ENCODE measurements around the gene RAB6D. TPM values are rescaled to one million over a fixed set of nuclear protein-coding genes. Genes with fewer than 3 reads are reported as not detected.
A peak's percentile ranks its signal among the peaks of the same experiment; 100 is the strongest.
"Not testable (repeated sequence)": the region's sequence is repeated elsewhere in the genome, so short reads cannot be mapped to it uniquely, and the experiment has no call there.

Gene RAB6D
- total RNA-seq = 0.10 TPM in 1 of 2 replicates, not detected in the other

GRCh38 chr2:131363703-131364186 is at the start of gene RAB6D:
RAB6D (minus strand) TSS chr2:131364168; CDS start chr2:131363720, 448 bp downstream.
- not testable (repeated sequence) for DNase-seq (ENCODE audit: low read depth)

GRCh38 chr2:131413148-131413747 is 49.3 kb upstream of the RAB6D start:
- DNase-seq (ENCODE audit: low read depth) = peak; percentile 56

DNA sequence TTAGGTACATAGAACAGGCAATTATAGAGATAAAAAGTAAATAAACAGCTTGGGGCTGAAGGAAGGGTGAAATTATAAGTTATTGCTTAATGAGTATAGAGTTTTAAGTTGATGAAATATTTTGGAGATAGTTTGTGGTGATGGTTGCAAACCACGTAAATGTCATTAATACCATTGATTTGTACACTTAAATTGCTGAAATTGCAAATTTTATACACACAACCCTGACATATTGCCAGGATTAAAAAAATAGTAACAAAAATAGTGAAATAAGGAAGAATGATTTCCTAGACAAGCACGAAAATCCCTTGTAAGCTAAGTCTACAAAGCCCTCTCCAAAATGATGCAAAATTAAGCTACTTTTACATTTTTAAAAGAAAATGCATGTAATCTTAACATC is 46.2 kb upstream of the RAB6D start:
- no peak for DNase-seq (ENCODE audit: low read depth)

- no peak for DNase-seq (ENCODE audit: low read depth)
Measured at GRCh38 chr2:131408778-131409177, 44.8 kb upstream of the RAB6D start.

- DNase-seq (ENCODE audit: low read depth) = no peak
Measured at GRCh38 chr2:131408207-131408606, 44.2 kb upstream of the RAB6D start.

GRCh38 chr2:131404753-131405152 is 40.8 kb upstream of the RAB6D start:
- DNase-seq (ENCODE audit: low read depth) = no peak

DNA sequence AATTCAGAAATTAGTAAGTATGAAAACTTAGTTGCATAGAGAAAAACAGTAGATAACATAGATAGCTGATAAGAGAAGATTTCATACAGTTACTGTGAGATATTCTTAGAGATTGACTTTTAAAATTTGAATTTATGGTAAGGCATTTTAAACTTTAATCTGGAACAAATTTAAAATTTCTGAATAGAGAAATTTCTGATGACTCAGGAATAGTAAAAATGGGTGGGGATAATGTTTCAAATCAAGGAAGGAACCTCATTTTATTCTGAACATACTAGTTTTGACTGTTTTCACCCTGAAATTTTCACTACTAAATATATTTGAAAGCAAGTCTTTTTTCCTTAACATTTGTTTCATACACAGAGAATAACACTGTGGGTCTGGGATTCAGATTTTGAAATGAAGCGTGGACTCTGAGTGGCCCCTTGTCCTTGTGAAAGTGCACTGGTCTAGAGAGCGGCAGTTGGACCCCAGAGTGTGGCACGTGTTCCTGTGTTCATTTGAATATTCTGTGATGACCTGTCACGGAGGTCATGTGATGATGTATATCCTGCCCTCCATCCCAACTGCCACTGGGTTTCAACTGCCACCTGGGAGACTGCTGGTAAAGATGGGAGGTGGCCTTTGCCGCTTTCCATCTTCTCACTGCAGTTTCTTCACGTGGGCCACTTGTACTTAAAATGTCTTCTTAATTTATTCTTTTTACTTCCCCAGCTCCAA is 38.5 kb upstream of the RAB6D start:
- no peak for DNase-seq (ENCODE audit: low read depth)

- no peak for DNase-seq (ENCODE audit: low read depth)
Measured at GRCh38 chr2:131400849-131401248, 36.9 kb upstream of the RAB6D start.

DNA sequence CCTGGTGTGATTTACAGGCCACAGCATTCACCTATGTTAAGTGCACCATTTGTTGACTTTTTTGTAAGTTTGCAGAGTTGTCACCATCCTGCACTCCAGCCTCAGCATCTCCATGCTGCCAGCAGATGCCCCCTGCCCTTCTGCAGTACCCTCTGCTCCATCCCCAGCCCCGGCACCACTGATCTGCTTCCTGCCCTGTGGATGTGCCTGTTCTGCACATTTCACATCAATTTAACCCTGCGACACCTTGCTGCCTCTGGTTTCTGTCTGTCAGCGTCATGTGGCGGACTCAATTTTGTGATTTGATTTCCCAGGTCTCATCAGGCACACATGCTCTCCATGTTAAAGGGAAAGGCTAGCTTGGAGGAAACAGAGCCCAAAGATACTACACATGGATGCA is 36.5 kb upstream of the RAB6D start:
- DNase-seq (ENCODE audit: low read depth) = not testable (repeated sequence)

- not testable (repeated sequence) for DNase-seq (ENCODE audit: low read depth)
Measured at GRCh38 chr2:131396209-131396608, 32.2 kb upstream of the RAB6D start.

- not testable (repeated sequence) for DNase-seq (ENCODE audit: low read depth)
Measured at GRCh38 chr2:131395024-131395645, 31.2 kb upstream of the RAB6D start.

DNA sequence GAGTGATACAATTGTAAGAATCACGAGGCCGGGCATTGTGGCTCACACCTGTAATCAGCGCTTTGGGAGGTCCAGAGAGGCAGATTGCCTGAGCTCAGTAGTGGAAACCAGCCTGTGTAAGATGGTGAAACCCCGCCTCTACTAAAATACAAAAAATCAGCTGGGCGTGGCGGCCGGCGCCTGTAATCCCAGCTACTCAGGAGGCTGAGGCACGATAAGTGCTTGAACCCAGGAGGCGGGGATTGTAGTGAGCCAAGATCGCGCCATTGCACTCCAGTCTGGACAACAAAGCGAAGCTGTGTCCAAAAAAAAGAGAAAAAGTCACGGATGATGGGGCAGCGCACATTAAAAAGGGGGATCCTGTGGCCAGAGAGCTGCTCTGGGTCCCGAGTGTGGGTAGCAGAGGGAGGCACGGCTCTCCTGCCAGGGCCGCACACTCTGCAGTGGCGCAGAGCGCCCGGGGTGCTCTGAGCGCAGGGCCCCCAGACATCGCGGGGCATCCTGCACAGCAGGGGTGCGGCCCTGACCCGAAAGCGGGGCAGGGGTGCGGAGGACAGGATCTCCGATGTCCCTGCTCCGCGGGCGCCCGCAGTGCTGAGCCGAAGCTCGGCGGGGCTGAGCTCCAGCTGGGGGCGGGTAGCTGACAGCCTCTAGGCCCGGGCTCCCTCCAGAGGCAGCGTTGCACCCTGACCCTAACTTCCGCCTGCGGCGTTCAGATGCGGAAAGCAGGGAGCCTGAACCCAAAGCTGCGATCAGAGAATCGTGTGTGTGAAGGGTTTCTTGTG is 30.4 kb upstream of the RAB6D start:
- no peak for DNase-seq (ENCODE audit: low read depth)

DNA sequence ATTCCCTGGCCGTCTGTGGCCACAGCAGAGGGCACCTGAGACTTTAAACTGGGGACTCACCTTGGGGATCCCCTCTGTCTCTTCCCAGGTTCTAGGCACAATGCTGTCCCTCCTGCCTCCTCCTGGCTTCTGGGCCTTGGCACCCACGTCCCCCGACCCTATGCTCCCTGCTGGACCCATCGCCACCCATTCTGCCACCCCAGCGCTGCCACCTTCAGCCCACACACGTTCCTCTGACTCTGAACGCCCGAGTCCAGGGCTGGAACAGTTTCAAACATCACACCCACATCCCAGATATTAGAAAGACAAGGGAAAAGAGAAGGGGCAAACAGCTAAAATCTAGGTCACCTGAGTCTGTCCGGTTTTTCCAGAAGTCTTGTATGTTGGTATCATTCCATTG is 28.0 kb upstream of the RAB6D start:
- DNase-seq (ENCODE audit: low read depth) = not testable (repeated sequence)

GRCh38 chr2:131391471-131391870 is 27.5 kb upstream of the RAB6D start:
- not testable (repeated sequence) for DNase-seq (ENCODE audit: low read depth)

DNA sequence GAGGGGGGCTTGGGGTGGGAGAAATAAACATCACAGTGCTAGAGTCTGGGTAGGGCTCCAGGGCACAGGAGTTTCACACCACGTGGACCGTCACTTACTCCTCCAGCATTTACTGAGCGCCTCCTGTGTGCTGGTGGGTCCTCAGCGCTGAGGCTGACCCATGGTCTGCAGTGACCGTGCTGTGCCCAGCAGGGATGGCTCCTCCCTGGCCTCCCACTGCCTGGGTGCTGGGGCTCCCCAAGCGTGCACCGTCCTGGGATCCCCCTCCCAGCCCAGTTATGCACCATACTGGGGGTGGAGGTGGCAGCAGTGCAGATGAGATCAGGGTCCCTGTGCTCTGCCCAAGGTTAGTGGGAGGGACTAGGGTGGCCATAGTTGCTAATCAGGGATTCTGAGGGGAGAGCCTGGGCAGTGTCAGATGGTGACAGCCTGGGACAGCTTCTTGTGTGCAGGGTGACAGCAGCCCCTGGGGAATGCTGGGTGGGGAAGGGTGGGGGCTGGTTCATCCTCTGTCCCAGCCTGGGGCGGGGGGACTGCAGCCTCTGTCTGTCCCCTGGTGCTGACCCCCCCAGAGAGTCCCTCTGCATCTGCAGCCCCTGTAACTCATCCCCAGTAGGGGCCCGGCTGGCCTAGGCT is 26.6 kb upstream of the RAB6D start:
- DNase-seq (ENCODE audit: low read depth) = not testable (repeated sequence)

DNA sequence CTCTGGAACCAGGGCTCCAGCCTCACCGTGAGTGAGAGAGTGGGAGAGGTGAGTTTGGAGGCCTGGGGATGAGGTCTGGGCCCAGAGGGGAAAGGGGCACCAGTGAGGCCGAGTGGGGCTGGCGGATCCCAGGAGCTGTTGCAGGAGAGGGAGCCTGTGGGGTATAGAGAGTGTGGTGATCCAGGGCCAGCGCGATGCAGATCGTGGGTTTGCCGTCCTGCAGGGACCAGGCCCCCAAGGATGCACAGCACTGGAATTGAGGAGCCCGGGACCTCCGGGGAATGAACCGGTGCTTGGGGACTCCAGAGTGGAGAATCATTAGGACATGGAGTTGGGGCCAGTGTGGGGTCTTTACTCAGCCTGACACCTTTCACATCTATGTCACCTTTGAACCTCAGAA is 25.7 kb upstream of the RAB6D start:
- no peak for DNase-seq (ENCODE audit: low read depth)

DNA sequence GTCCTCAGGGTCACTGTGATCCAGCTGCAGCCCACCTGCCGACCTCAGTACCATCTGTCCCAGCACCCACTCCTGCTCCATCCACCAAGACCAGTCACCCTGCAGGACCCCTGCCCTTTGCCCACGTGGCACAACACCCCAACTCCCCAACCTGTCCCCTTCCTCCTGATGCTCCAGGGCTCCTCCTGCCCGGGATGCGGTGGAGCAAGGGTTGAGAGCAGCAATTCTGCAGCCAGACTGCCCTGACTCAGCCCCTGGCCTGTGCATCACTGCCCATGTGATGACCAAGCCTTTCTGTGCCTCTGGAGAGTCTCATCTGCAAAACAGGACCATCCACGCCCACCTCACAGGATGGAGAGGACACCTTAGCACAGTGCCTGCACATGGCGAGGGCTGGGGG is 24.9 kb upstream of the RAB6D start:
- not testable (repeated sequence) for DNase-seq (ENCODE audit: low read depth)

DNA sequence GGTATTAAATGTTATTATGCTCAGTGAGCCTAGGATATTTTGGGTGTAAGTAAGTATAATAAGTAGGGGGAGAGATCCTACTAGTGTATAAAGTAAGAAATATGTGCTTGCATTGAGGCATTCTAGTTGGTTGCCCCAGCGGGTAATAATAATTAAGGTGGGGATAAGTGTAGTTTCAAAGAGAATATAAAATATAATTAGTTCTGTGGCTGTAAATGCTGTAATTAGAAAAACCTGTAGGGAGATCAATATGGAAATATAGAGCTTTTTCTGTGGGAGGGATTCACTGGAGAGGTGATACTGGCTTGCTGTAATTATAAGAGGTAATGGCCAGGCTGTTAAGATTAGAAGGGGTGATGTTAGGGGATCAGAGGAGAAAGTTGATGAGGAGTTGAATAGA is 9.1 kb upstream of the RAB6D start:
- DNase-seq (ENCODE audit: low read depth) = not testable (repeated sequence)

DNA sequence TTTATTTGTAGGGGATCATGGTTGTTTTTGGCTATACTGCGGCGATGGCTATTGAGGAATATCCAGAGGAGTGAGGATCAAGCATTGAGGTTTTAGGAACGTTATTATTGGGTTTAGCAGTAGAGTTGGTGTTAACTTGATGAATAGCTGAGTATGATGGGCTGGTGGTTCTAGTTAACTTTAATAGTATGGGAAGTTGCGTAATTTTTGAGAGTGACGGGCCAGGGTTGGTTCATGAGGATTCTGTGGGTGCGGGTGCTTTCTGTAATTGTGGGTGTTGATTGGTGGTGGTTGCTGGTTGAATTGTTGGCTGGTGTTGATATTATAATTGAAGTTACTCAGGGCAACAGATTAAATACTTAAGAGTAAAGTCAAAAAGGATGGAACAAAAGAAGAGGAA is 6.0 kb upstream of the RAB6D start:
- no peak for DNase-seq (ENCODE audit: low read depth)

DNA sequence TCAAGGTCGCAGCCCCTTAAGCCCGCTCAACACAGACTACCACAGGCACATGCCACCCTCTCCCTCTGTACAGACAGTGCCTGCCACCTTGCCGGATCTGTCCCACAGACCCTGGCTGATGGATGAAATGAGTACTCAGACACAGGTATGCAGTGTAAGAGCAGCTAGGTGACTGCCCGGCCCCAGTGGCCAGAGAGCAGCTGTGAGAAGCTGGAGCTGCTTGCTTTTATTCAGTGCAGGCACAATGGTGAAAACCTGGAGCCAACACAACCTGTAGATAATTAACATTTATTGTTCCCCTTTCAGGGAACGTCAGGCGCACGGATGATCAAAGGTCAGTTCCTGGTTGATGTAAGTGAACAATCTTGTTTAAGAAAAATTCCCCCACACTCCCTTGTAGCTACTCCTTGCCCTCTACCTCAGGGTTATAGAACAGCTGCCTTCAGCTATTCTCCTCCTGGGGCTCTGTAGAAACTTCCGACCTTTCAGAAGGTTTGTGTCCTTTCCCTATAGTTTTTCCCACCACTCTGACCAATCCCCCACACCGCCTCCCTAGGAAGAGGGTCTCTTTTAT is 4.6 kb upstream of the RAB6D start:
- peak; percentile 4 for DNase-seq (ENCODE audit: low read depth)

- DNase-seq (ENCODE audit: low read depth) = no peak
Measured at GRCh38 chr2:131367352-131367751, 3.4 kb upstream of the RAB6D start.

Measured in renal cortical epithelial cell (primary cell).